ENCODE results near the gene CDH4.

DNA sequence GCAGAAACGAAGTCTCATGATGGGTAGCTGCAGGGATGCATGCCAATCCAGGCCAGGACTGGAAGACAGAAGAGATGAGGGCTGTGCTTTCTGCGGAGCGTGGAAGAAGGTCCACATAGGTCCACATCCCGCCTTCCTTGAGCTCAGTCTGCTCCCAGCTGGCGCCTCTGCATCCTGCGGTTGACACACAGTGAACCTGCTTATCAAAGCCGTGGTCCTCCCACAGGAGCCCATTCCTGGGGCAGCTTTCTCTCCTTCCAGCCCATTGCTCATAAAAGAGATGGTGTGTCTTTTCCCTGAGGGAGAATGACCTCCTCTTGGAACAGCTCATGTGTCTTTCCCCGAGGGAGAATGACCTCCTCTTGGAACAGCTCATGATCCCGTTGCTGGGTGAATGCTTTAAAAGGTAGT lies 225.4 kb downstream of the CDH4 start:
- TF ChIP-seq JUN (IDR thresholded peaks at IDR 0.05; ENCODE audit: borderline replicate concordance, low read depth, low read length): no peak
- TF ChIP-seq JUN (CRISPR knock-in tag; IDR thresholded peaks at IDR 0.05; ENCODE audit: borderline replicate concordance): no peak
- no peak for TF ChIP-seq ZNF12 (CRISPR knock-in tag; IDR thresholded peaks at IDR 0.05)
- no peak for TF ChIP-seq KLF16 (IDR thresholded peaks at IDR 0.05)
- TF ChIP-seq, protein P1, sequence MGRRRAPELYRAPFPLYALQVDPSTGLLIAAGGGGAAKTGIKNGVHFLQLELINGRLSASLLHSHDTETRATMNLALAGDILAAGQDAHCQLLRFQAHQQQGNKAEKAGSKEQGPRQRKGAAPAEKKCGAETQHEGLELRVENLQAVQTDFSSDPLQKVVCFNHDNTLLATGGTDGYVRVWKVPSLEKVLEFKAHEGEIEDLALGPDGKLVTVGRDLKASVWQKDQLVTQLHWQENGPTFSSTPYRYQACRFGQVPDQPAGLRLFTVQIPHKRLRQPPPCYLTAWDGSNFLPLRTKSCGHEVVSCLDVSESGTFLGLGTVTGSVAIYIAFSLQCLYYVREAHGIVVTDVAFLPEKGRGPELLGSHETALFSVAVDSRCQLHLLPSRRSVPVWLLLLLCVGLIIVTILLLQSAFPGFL (CRISPR knock-in tag; IDR thresholded peaks at IDR 0.05): no peak
- no peak for TF ChIP-seq ZNF143 (CRISPR knock-in tag; IDR thresholded peaks at IDR 0.05)
- TF ChIP-seq ZNF76 (CRISPR knock-in tag; IDR thresholded peaks at IDR 0.05; ENCODE audit: borderline replicate concordance): no peak
- TF ChIP-seq, protein P2, sequence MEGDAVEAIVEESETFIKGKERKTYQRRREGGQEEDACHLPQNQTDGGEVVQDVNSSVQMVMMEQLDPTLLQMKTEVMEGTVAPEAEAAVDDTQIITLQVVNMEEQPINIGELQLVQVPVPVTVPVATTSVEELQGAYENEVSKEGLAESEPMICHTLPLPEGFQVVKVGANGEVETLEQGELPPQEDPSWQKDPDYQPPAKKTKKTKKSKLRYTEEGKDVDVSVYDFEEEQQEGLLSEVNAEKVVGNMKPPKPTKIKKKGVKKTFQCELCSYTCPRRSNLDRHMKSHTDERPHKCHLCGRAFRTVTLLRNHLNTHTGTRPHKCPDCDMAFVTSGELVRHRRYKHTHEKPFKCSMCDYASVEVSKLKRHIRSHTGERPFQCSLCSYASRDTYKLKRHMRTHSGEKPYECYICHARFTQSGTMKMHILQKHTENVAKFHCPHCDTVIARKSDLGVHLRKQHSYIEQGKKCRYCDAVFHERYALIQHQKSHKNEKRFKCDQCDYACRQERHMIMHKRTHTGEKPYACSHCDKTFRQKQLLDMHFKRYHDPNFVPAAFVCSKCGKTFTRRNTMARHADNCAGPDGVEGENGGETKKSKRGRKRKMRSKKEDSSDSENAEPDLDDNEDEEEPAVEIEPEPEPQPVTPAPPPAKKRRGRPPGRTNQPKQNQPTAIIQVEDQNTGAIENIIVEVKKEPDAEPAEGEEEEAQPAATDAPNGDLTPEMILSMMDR (IDR thresholded peaks at IDR 0.05 in 2 of 3, conservative IDR thresholded peaks at IDR 0.05 in 1 of 3; ENCODE audit: insufficient read depth in 2 of 3, low read depth in 1 of 3, low read length in 3 of 3): no peak
- TF ChIP-seq ZNF124 (CRISPR knock-in tag; IDR thresholded peaks at IDR 0.05): no peak
- TF ChIP-seq POLR3G (IDR thresholded peaks at IDR 0.05; ENCODE audit: extremely low read depth, insufficient read length, insufficient replicate concordance): no peak
- TF ChIP-seq HDAC6 (IDR thresholded peaks at IDR 0.05; ENCODE audit: low read depth, low read length): no peak
- TF ChIP-seq ZNF444 (CRISPR knock-in tag; IDR thresholded peaks at IDR 0.05): no peak
- no peak for TF ChIP-seq ZNF274 (IDR thresholded peaks at IDR 0.05; ENCODE audit: borderline replicate concordance, low read depth, low read length)
- TF ChIP-seq YY1 (IDR thresholded peaks at IDR 0.05; ENCODE audit: borderline replicate concordance in 1 of 3, control insufficient read depth in 1 of 3, extremely low read depth in 1 of 3, insufficient read depth in 3 of 3, insufficient read length in 1 of 3, insufficient replicate concordance in 2 of 3, low read depth in 1 of 3, low read length in 2 of 3): no peak
